ENCODE measurements around the gene CPNE8.

The CPNE8 gene

DNA sequence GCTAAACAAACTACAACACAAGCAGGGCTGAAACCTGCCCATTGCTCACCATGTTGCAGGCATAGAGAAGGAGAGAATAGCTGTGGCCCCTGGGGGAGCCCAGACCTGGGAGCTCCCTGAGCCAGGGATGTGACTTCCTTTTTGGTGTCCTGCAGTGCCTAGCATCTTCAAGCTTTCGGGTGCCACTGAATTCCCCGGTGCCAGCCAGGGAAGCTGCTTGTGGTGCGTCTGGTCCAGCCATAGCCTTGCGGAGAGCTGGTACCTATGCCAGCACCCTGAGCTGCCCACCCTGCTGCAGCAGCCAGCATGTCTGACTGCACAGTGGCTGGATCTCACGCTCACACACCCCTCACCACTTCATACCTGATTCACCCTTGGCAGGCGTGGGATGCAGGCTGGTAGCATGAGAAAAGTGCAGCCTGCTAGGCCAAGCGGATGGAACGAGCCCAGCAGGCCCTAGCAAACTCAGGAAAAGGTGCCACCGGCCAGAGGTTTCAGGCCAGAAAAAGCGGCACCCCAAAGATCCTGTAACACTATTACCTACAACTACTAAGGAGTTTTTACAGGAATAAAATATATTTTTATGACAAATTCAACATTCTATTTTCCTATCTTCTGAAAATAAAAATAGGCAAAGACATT, 183.7 kb downstream of the CPNE8 start:
- no peak for DNase-seq (ENCODE audit: low read depth)
- no peak for TF ChIP-seq CTCF (IDR thresholded peaks at IDR 0.05; ENCODE audit: low read depth, low read length, missing control alignments)
- no peak overlapping the region for H3K4me3 ChIP-seq (ENCODE audit: low read depth, low read length)

- no peak overlapping the region for H3K4me3 ChIP-seq (ENCODE audit: low read depth, low read length)
- TF ChIP-seq CTCF (IDR thresholded peaks at IDR 0.05; ENCODE audit: low read depth, low read length, missing control alignments), result no peak
- DNase-seq (ENCODE audit: low read depth), result no peak
Observed at GRCh38 chr12:38720661-38721060, 184.7 kb downstream of the CPNE8 start.

GRCh38 chr12:38713294-38713693, 192.1 kb downstream of the CPNE8 start:
- DNase-seq (ENCODE audit: low read depth), result no peak
- TF ChIP-seq CTCF (IDR thresholded peaks at IDR 0.05; ENCODE audit: low read depth, low read length, missing control alignments), result no peak
- H3K4me3 ChIP-seq (ENCODE audit: low read depth, low read length), result no peak overlapping the region

- DNase-seq (ENCODE audit: low read depth), result no peak
- no peak for TF ChIP-seq CTCF (IDR thresholded peaks at IDR 0.05; ENCODE audit: low read depth, low read length, missing control alignments)
- no peak overlapping the region for H3K4me3 ChIP-seq (ENCODE audit: low read depth, low read length)
Observed at GRCh38 chr12:38711054-38711453, 194.3 kb downstream of the CPNE8 start.

DNA sequence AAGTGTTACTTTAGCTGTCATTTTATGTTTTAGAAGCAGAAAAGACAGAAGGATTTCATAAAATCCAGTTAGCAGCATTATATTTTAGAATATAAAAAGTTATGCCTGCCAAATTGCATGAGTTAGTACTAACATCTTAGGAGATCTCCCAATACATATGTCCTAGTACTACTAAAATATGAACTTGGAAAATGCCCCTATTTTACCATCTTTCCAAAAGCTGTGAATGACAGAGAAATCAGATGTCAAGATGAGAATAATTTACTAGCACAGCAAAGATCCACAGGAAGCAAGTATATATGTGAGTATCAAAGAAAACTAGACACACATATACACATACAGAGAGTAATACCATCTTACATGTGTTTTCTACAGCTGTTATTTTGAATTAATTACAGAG, 196.9 kb downstream of the CPNE8 start:
- no peak overlapping the region for H3K4me3 ChIP-seq (ENCODE audit: low read depth, low read length)
- no peak for TF ChIP-seq CTCF (IDR thresholded peaks at IDR 0.05; ENCODE audit: low read depth, low read length, missing control alignments)
- DNase-seq (ENCODE audit: low read depth), result no peak

GRCh38 chr12:38707648-38708047, 197.7 kb downstream of the CPNE8 start:
- no peak for TF ChIP-seq CTCF (IDR thresholded peaks at IDR 0.05; ENCODE audit: low read depth, low read length, missing control alignments)
- no peak for DNase-seq (ENCODE audit: low read depth)
- H3K4me3 ChIP-seq (ENCODE audit: low read depth, low read length), result no peak overlapping the region

DNA sequence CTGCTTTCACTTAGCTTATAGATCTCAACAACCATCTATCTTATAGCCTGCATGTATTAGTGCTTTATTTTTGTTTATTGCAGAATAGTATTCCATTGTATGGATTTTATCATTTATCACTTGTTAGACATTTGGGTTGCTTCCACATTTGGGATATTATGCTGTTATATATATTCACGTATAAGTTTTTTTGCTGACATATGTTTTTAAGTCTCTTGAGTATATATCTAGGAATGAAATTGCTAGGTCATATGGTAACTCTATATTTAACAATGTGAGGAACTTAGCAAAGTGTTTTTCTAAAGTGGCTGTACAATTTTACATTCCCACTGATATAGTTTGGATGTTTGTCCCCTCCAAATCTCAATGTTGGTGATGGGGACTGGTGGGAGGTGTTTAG, 208.1 kb downstream of the CPNE8 start:
- no peak for TF ChIP-seq CTCF (IDR thresholded peaks at IDR 0.05; ENCODE audit: low read depth, low read length, missing control alignments)
- no peak for DNase-seq (ENCODE audit: low read depth)
- no peak overlapping the region for H3K4me3 ChIP-seq (ENCODE audit: low read depth, low read length)
